Esophagus squamous epithelium (tissue), 5 donors: ENCODE results near the gene IKZF3. TPM values are rescaled to one million over a fixed set of nuclear protein-coding genes. Genes with fewer than 3 reads are reported as not detected.
"Not testable (repeated sequence)": the region's sequence is repeated elsewhere in the genome, so short reads cannot be mapped to it uniquely, and the experiment has no call there.

ENCODE experiments used
- DNase-seq: peaks from one replicate; lab custom pipeline; 2025; lab: John Stamatoyannopoulos, UW
- H3K27ac ChIP-seq, 4 donors: fragments of 200-600 bp; sonication (generic); one replicate each; pipeline ENCODE4 v1.5.1; 2016 to 2019; ENCODE audit warnings: mild to moderate bottlenecking in 1 of 4
- H3K27me3 ChIP-seq, 4 donors: fragments of 200-600 bp; sonication (generic); 1 replicate in 3 of 4; 2 replicates in 1 of 4; pipeline versions ENCODE4 v1.5.1 to v1.6.0; 2017 to 2021; ENCODE audit warnings: antibody characterized with exemption in 1 of 4
- H3K36me3 ChIP-seq, 3 donors: fragments of 200-600 bp; sonication (generic); one replicate each; pipeline ENCODE4 v1.5.1; 2016 to 2019
- H3K4me1 ChIP-seq, 3 donors: fragments of 200-600 bp; sonication (generic); one replicate each; pipeline ENCODE4 v1.5.1; 2017 to 2019
- H3K4me3 ChIP-seq, 4 donors: fragments of 200-600 bp; sonication (generic); 1 replicate in 3 of 4; 2 replicates in 1 of 4; pipeline ENCODE4 v1.5.1; 2016 to 2019; ENCODE audit warnings: mild to moderate bottlenecking in 2 of 4, moderate library complexity in 1 of 4
- H3K9me3 ChIP-seq, 3 donors: fragments of 200-600 bp; sonication (generic); one replicate each; pipeline ENCODE4 v1.5.1; 2016 to 2019
- CTCF ChIP-seq, 6 experiments: fragments of 450-650 bp in 4 of 6; fragments of 200-600 bp in 2 of 6; sonication (generic) in 2 of 6; IDR thresholded peaks; one replicate each; pipeline ENCODE4 v1.5.1; 2016 to 2019; ENCODE audit warnings: antibody characterized with exemption in 6 of 6, mild to moderate bottlenecking in 4 of 6, moderate library complexity in 4 of 6
- POLR2A ChIP-seq, 4 donors: fragments of 450-650 bp; IDR thresholded peaks; one replicate each; pipeline ENCODE4 v1.6.1; 2017; ENCODE audit warnings: antibody characterized with exemption in 4 of 4, mild to moderate bottlenecking in 4 of 4, moderate library complexity in 3 of 4
- WGBS, 2 donors: methylation state at CpG; one replicate each; pipeline ENCODE4 v1.1.5; 2018; 5-methylcytosine and 5-hydroxymethylcytosine counted together
- intact Hi-C: fragments of 100-400 bp; cut with DNase I; formaldehyde crosslinking; loops from one replicate; pipeline ENCODE4 v1.15.0; 2022
- total RNA-seq, 4 donors: library from RNA; depleted of rRNA; stranded (reverse); fragments of >200 nt; gene quantifications; one replicate each; pipeline ENCODE4 v1.1.0, GENCODE V29; 2016
- donor health status: DM: yes; HTN: yes; CAD: no.

Gene IKZF3
- total RNA-seq, 4 donors from 2014 or later, result 2.1 to 9.0 (median 3.8) TPM

DNA sequence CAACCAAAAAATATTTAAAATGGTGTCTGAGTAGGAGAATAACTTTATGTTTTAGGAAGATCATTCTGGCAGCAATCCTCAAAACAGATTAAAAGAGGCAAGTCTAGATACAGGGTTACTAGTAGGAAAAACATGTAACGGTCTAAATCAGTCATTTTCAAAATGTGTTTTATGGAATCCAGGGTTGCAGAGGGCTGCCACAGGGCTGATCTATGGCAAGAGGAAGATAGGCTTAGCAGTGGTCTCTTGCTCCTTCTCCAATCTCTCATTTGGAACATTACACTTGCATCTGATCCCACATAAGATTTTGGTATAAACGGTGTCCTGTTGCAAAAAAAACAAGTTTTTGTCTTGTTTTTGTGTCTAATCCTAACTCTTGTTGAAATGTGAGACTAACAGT lies 9.2 kb downstream of the IKZF3 start:
- H3K36me3 ChIP-seq, result no peaks in the 10 kb centered on the region
- 65 to 74% methylated on average over 2 of the region's 2 CpGs for WGBS, 2 donors
- DNase-seq, result no peak
- H3K27me3 ChIP-seq, result peaks cover 0 to 37% (median 0%) of the 10 kb centered on the region in 4 donors
- TF ChIP-seq CTCF (IDR thresholded peaks at IDR 0.05), result no peak
- no peak for TF ChIP-seq POLR2A (IDR thresholded peaks at IDR 0.05)
- no peaks in the 10 kb centered on the region for H3K9me3 ChIP-seq
- H3K4me1 ChIP-seq, result no peaks in the 10 kb centered on the region
- no peak overlapping the region for H3K27ac ChIP-seq
- intact Hi-C loops, result no loop called here
- no peak overlapping the region for H3K4me3 ChIP-seq

- DNase-seq, result no peak
- no peak for TF ChIP-seq CTCF (IDR thresholded peaks at IDR 0.05)
- TF ChIP-seq POLR2A (IDR thresholded peaks at IDR 0.05), result no peak
- WGBS, 2 donors, result 37 to 42% methylated on average over 3 of the region's 3 CpGs
Observed at GRCh38 chr17:39852239-39852638, 11.9 kb downstream of the IKZF3 start.

GRCh38 chr17:39850186-39850585 lies 13.9 kb downstream of the IKZF3 start:
- H3K36me3 ChIP-seq, H3K4me1 ChIP-seq, intact Hi-C loops, DNase-seq, H3K4me3 ChIP-seq, H3K27ac ChIP-seq, H3K9me3 ChIP-seq: not testable (repeated sequence)
- peaks cover 0 to 55% (median 0%) of the 10 kb centered on the region in 4 donors for H3K27me3 ChIP-seq

More at GRCh38 chr17:39852239-39852638, 11.9 kb downstream of the IKZF3 start:
- H3K36me3 ChIP-seq, result no peaks in the 10 kb centered on the region
- H3K9me3 ChIP-seq, result no peaks in the 10 kb centered on the region
- no peaks in the 10 kb centered on the region for H3K4me1 ChIP-seq
- no peak overlapping the region for H3K27ac ChIP-seq
- intact Hi-C loops, result no loop called here
- H3K27me3 ChIP-seq, result peaks cover 0 to 37% (median 0%) of the 10 kb centered on the region in 4 donors
- no peak overlapping the region for H3K4me3 ChIP-seq

DNA sequence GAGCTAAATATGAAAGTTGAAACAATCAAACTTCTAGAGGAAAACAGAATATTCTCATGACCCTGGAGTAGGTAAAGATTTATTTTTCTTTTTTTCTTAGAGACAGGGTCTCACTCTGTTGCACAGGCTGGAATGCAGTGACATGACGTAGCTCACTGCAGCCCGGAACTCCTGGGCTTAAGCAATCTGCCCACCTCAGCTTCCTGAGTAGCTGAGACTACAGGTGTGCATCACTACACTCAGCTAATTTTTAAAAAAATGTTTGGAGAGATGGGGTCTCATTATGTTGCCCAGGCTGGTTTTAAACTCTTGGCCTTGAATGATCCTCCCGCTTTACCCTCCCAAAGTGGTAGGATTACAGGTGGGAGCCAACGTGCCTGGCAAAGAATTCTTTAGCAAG lies 15.5 kb downstream of the IKZF3 start:
- TF ChIP-seq POLR2A (IDR thresholded peaks at IDR 0.05) (no peak), CTCF (IDR thresholded peaks at IDR 0.05) (no peak)
- Histone ChIP-seq H3K4me1 (no peaks in the 10 kb centered on the region), H3K4me3 (no peak overlapping the region), H3K27me3 (peaks cover 0 to 67% (median 0%) of the 10 kb centered on the region in 4 donors), H3K36me3 (no peaks in the 10 kb centered on the region), H3K27ac (no peak overlapping the region), H3K9me3 (no peaks in the 10 kb centered on the region)
- intact Hi-C loops, result no loop called here
- DNase-seq, result no peak
- 43 to 44% methylated on average over 4 of the region's 4 CpGs for WGBS, 2 donors

- TF ChIP-seq CTCF (IDR thresholded peaks at IDR 0.05) (no peak), POLR2A (IDR thresholded peaks at IDR 0.05) (no peak)
- intact Hi-C loops, result no loop called here
- no peak overlapping the region for H3K27ac ChIP-seq
- peaks cover 0 to 72% (median 0%) of the 10 kb centered on the region in 4 donors for H3K27me3 ChIP-seq
- H3K9me3 ChIP-seq, result no peaks in the 10 kb centered on the region
- no peak for DNase-seq
- no peak overlapping the region for H3K4me3 ChIP-seq
- H3K4me1 ChIP-seq, result no peaks in the 10 kb centered on the region
- no peaks in the 10 kb centered on the region for H3K36me3 ChIP-seq
- 58 to 59% methylated on average over 4 of the region's 4 CpGs for WGBS, 2 donors
Observed at GRCh38 chr17:39846205-39846604, 17.9 kb downstream of the IKZF3 start.
